Mesenteric fat pad (tissue), 1 donor: ENCODE measurements around the gene KCNS3. TPM values are rescaled to one million over a fixed set of nuclear protein-coding genes. Genes with fewer than 3 reads are reported as not detected.
"Not testable (repeated sequence)": the region's sequence is repeated elsewhere in the genome, so short reads cannot be mapped to it uniquely, and the experiment has no call there.

Experiments used
- DNase-seq: peaks from one replicate; pipeline ENCODE4 v3.0.0-alpha.2; 2020; ENCODE audit warnings: low spot score
- total RNA-seq: library from RNA; stranded (reverse); fragmentation: NEBNext Ultra II Directional; extraction: Animal tissue kit (Norgen Biotek cat#: 25700); gene quantifications from one replicate; pipeline ENCODE4 v1.2.1, GENCODE V29; 2021
- donor health status: DM: yes; HTN: yes; CAD: no.

Gene KCNS3
- total RNA-seq, 1 donor from 2014 or later = 1.1 TPM

DNA sequence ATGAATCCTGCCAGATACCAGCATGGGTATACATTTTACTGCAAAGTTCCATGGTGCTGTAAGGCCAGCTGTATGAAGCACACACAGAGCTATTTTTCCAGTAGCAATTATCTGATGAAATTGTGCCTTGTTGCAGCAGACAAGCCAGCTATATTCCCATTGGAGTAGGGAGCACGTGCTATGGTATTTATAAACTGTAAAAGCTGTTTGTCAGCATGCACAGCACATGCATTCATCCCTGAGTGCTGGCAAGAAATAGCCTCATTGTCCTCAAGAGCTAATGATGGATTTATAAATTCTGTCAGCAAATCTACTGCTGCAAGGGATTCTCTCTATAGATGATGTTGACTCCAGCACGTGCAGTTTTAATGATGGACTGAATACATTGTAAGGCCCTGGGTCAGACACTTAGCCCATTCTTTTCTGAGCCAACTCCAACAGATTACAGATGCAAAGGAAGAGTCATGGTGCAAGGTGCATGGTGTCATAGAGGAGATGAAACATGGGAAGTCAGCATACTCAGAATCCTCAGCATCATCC is 61.7 kb downstream of the KCNS3 start:
- no peak for DNase-seq

GRCh38 chr2:17943444-17943843 is 65.0 kb downstream of the KCNS3 start:
- no peak for DNase-seq

DNA sequence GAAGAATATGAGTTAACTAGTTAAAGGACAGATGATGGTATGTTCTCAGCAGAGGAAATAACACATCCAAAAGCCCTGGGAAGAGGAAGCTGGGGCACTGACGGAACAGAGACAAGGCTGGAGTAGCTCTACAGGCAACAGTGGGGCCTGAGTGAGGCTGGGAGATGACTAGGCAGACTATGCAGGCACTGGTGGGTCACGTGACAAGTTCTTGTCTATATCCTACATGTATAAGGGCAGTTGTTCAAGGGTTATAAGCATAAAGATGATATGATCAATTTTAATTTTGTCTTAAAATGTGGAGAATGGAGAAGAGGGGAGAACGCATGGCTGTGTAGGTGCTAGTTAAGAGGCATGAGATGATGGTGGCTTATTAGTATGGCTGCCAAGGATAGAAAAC is 68.6 kb downstream of the KCNS3 start:
- no peak for DNase-seq

- no peak for DNase-seq
Observed at GRCh38 chr2:17950006-17950405, 71.5 kb downstream of the KCNS3 start.

- no peak for DNase-seq
Observed at GRCh38 chr2:17951563-17951962, 73.1 kb downstream of the KCNS3 start.

GRCh38 chr2:17958466-17959092 is 80.1 kb downstream of the KCNS3 start:
- no peak for DNase-seq

GRCh38 chr2:17959356-17959755 is 80.9 kb downstream of the KCNS3 start:
- no peak for DNase-seq

DNA sequence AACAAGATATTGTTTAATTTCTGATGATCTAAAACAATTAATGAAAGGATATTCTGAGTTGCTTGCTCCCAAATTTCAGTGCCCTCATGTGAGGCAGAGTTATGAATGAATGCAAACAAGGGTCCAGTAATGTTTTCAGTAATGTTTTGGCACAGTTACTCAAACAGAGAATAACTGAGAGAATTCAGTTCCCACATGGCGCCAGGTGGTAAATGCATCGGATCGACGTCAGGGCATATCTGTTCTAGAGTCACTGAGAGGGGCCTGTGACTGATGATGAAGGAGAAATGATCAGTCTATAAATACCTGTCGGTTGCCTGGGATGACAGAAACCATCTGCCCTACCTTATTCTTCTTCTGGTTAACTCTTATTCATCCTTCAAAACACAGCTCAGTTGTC is 81.4 kb downstream of the KCNS3 start:
- DNase-seq = no peak

GRCh38 chr2:17960925-17961324 is 82.5 kb downstream of the KCNS3 start:
- DNase-seq = no peak

- no peak for DNase-seq
Observed at GRCh38 chr2:17961789-17962188, 83.3 kb downstream of the KCNS3 start.

DNA sequence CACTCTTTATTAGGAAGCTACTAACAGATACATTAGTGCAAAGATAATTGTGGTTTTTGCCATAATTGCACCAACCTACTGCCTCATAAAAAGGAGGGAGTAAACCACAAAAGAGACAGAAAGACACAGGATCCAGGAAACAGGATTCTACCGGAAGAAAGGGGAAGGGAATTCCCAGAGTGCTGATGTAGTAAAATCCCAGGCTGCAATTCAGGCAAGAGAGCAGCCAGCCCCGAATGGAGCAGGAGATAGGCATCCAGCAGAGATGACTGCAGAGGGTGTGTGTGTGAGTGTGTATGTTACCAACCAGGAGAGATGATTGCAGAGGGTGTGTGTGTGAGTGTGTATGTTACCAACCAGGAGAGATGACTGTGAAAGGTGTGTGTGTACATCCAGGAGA is 84.4 kb downstream of the KCNS3 start:
- DNase-seq = no peak

- DNase-seq = not testable (repeated sequence)
Observed at GRCh38 chr2:17963571-17963970, 85.1 kb downstream of the KCNS3 start.

- no peak for DNase-seq
Observed at GRCh38 chr2:17965196-17965595, 86.7 kb downstream of the KCNS3 start.

GRCh38 chr2:17966798-17967197 is 88.3 kb downstream of the KCNS3 start:
- no peak for DNase-seq

- DNase-seq = no peak
Observed at GRCh38 chr2:17969661-17970060, 91.2 kb downstream of the KCNS3 start.

- DNase-seq = no peak
Observed at GRCh38 chr2:17971531-17972125, 93.2 kb downstream of the KCNS3 start.

- no peak for DNase-seq
Observed at GRCh38 chr2:17972991-17973390, 94.5 kb downstream of the KCNS3 start.

- no peak for DNase-seq
Observed at GRCh38 chr2:17975401-17975800, 96.9 kb downstream of the KCNS3 start.

DNA sequence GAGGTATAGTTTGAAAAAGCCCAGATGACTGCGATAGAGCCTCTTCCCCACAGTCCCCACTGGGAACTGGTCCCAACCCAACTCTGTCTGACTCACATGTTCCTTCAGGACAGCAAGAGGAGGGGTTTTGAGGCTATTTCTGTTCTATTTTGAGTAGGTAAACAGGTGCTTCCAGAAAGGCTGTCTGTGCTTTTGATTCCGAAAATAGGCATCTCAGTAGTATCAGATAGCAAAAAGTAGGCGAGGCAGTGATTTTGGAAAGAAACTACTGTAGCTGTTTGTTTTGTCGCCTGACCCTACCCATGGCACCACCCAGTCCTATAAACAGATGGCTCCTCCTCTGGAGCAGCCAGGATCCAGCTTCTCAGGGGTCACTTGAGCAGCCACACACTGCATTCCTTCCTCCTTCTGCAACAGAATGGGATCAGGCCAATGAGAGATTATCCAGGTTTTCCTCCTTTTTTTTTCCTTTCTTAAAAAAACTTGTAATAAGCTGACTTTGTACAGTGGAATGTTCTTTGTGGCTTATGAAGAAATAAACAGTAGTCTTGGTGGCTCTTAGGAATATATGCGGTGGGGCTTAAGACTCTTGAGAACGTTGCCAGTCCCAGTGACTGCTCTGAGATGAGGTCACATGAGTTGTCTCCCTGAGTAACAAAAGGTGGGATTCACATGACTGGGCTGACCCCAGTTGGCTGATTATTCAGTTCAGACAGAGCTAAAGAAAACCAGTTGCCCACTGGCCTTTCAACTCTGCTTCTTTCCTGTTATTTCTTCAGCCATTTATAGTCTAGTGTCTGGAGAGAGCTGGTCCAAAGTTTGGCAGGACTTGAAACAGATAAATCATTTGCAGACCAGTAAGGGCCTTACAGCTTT is 98.6 kb downstream of the KCNS3 start:
- DNase-seq = no peak

DNA sequence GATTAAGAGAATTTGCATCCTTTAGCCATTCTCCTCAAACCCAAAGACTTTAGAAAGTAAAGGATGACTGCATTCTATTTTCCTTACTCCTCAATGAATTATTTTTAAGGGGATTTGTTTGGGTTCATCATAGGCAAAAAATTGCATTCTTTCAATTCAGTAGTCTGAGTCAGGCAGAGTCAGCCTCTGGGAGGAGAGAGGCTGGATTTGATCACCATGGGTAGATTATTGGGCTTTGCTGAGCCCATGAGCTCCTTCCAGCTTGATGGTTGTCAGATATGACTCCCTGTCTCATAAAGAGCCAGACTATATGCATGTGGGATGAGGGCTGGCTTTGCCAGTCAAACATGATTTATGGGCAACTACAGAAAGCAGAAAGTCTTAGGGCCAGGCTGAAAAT is 101.2 kb downstream of the KCNS3 start:
- no peak for DNase-seq

GRCh38 chr2:17981936-17982335 is 103.5 kb downstream of the KCNS3 start:
- DNase-seq = no peak
